ENCODE measurements around the gene ASAP2.

Gene ASAP2

GRCh38 chr2:9232886-9233285, 26.3 kb downstream of the ASAP2 start:
- no peak for DNase-seq

- no peak for DNase-seq
Measured at GRCh38 chr2:9234680-9235146, 28.1 kb downstream of the ASAP2 start.

- no peak for DNase-seq
Measured at GRCh38 chr2:9235147-9236044, 28.8 kb downstream of the ASAP2 start.

- no peak for DNase-seq
Measured at GRCh38 chr2:9236045-9236344, 29.4 kb downstream of the ASAP2 start.

GRCh38 chr2:9236867-9237266, 30.3 kb downstream of the ASAP2 start:
- DNase-seq, result no peak

- DNase-seq, result no peak
Measured at GRCh38 chr2:9237831-9238230, 31.2 kb downstream of the ASAP2 start.

- no peak for DNase-seq
Measured at GRCh38 chr2:9238591-9239326, 32.1 kb downstream of the ASAP2 start.

GRCh38 chr2:9239616-9240015, 33.0 kb downstream of the ASAP2 start:
- no peak for DNase-seq

GRCh38 chr2:9240745-9241144, 34.1 kb downstream of the ASAP2 start:
- DNase-seq, result peak; percentile 21

GRCh38 chr2:9241233-9241632, 34.6 kb downstream of the ASAP2 start:
- no peak for DNase-seq

GRCh38 chr2:9243357-9243756, 36.7 kb downstream of the ASAP2 start:
- no peak for DNase-seq

- DNase-seq, result no peak
Measured at GRCh38 chr2:9244985-9245544, 38.5 kb downstream of the ASAP2 start.

GRCh38 chr2:9247177-9247576, 40.6 kb downstream of the ASAP2 start:
- no peak for DNase-seq

GRCh38 chr2:9247786-9248185, 41.2 kb downstream of the ASAP2 start:
- DNase-seq, result no peak

GRCh38 chr2:9248363-9248762, 41.8 kb downstream of the ASAP2 start:
- no peak for DNase-seq

GRCh38 chr2:9249020-9249800, 42.6 kb downstream of the ASAP2 start:
- DNase-seq, result no peak

- no peak for DNase-seq
Measured at GRCh38 chr2:9250091-9250490, 43.5 kb downstream of the ASAP2 start.

GRCh38 chr2:9250498-9251153, 44.0 kb downstream of the ASAP2 start:
- no peak for DNase-seq

- DNase-seq, result no peak
Measured at GRCh38 chr2:9251154-9252001, 44.8 kb downstream of the ASAP2 start.

- no peak for DNase-seq
Measured at GRCh38 chr2:9252002-9252357, 45.4 kb downstream of the ASAP2 start.

GRCh38 chr2:9255416-9255815, 48.8 kb downstream of the ASAP2 start:
- DNase-seq, result no peak

GRCh38 chr2:9256147-9256546, 49.5 kb downstream of the ASAP2 start:
- no peak for DNase-seq
